Activated T-helper 9 cell treated with anti-CD3 and anti-CD28 coated beads, Interleukin-2, amount 50 U/mL, for 16 hours (primary cell): ENCODE data around the gene ALG1L2.
"Not testable (repeated sequence)": the region's sequence is repeated elsewhere in the genome, so short reads cannot be mapped to it uniquely, and the experiment has no call there.

ENCODE experiments used
- DNase-seq: peaks from one replicate; pipeline ENCODE4 v3.0.0-alpha.2; 2020; ENCODE audit warnings: low read depth

Gene ALG1L2, protein sequence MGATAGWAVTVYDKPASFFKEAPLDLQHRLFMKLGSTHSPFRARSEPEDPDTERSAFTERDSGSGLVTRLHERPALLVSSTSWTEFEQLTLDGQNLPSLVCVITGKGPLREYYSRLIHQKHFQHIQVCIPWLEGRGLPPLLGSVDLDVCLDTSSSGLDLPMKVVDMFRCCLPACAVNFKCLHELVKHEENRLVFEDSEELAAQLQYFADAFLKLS

DNA sequence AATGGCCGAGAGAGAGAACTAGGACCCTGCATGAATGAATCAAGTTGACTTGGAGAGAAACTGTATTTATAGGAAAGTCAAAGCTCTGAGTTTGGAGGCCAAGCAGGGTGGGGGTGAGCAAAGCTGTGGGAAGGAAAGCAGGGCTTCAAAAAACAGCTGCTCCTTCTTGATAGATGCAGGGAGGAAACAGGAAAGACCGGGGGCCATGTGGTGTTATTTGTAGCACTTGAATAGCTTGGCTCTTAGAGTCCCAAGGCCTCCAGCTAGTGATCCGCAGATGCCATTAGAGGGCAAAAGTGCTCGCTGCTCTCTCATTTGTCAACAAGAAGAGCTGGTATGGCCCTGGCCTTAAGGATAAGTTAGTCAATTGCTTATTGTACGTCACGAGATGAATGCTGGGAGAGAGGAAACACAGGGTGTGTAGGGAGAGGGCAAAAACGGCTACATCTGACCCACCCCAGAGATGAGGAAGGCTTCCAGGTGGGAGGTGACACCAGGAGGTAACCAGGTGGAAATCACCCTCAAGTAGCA lies at the start of gene ALG1L2:
Gene ALG1L2, plus strand, starts transcription at position 481 of the 531 bp plus-strand sequence. CDS start 186 bp downstream, outside the sequence.
- no peak for DNase-seq

DNA sequence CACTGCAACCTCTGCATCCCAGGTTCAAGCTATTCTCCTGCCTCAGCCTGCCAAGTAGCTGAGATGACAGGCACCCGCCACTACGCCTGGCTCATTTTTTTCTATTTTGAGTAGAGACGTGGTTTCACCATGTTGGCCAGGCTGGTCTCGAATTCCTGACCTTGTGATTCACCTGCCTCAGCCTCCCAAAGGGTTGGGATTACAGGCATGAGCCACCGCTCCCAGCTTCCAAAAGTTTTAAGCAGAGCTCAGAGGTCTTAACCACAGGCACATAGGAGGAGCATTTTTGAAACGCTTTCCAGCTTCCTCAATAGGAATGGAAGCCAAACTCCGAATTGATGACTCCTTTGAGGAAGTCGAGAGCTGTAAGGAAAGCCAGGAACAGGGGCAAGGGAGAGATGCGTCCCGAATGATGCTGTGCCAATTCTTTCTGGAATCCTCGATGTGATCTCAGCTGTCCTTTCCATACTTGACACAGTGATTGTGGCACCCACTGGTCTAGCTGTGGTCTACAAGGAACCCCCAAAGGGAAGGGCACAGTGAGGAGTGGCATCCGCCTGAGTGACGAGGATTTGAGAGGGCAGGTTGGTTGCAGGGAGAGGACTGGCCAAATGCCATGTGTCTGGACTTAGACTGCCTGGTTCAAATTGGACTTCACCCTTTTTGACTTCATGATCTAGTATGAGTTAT lies 44.4 kb upstream of the ALG1L2 start:
- DNase-seq: not testable (repeated sequence)

DNA sequence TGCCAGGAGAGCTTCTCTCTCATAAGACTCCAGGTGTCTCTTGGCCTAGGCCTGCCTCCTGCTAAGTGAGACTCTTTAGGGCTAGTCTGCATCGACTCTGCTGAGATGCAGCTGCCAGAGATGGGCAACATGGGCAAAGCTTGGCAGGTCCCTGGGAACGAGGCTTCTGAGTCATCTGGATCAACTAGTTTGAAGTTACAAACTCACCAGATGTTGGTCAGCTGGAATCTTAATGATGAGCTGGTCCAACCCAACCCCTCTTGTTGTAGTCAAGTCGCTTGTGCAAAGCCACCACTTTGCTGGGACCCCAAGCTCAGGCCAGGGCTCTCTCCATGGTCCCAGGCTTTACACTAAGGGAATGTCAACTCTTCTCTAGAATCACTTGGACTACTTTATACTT lies 38.9 kb upstream of the ALG1L2 start:
- DNase-seq: not testable (repeated sequence)

DNA sequence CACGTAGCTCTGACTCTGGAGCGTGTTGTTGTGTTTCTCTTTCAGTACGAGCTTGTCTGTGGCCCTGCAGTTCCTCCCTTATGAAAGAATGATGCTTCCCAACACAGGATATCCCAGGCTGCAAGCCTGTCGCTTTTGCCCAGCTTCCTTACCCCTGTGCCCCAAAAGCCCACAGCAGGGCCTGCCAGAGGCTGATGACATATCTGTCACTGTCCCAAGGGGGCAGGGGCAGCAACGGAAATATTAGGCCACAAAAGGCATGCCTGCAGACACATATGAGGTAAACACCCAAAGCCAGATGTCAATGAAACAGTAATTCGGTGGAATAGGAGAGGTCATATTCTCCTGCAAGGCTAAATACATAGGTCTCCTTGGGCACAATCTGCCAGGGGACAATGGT lies 38.0 kb upstream of the ALG1L2 start:
- not testable (repeated sequence) for DNase-seq

DNA sequence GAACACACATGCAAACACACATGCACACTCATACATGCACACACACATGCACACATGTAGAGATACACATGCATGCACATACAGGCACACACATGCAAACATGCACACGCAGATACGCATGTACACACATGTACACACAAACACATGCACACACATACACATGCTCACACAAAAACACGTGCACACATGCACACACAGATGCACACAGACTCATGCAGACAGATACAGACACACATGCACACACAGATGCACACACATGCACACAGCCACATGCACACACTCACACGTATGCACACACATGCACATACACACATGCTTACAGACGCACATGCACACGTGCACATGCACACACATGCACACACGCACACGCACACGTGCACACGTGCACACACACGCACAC lies 37.3 kb upstream of the ALG1L2 start:
- no peak for DNase-seq

DNA sequence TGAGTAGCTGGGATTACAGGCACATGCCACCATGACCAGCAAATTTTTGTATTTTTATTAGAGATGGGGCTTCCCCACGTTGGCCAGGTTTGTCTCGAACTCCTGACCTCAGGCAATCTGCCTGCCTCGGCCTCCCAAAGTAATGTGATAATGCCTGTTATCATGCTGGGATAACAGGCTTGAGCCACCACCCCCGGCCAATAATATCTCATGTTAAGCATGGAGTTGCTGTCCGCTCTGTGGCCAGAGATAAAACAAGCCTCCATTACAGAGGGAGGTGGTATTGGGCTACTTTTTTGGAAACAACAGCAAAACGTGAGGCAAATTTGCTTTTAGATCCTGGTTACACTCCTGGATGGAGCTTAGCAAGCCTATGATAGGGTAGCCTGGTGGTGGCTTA lies 32.9 kb upstream of the ALG1L2 start:
- DNase-seq: no peak

DNA sequence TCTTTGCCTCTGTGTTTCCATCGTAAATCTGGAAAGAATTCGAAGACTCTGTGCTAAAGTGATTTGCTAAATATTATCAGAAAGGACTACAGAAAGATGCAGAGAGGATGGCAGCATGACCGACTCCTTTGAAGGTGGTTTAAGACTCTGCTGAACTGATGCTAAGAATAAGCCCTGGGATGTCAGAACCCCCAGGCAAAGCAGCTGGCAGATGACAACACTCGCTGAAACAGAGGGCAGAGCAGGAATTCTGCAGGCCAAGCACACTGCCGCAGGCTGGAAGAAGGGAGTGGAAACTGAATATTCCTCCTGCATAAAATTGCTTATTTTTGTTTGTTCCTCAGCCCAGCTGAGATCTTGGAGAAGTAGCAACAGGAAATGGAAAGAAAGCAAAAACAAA lies 29.3 kb upstream of the ALG1L2 start:
- not testable (repeated sequence) for DNase-seq

DNA sequence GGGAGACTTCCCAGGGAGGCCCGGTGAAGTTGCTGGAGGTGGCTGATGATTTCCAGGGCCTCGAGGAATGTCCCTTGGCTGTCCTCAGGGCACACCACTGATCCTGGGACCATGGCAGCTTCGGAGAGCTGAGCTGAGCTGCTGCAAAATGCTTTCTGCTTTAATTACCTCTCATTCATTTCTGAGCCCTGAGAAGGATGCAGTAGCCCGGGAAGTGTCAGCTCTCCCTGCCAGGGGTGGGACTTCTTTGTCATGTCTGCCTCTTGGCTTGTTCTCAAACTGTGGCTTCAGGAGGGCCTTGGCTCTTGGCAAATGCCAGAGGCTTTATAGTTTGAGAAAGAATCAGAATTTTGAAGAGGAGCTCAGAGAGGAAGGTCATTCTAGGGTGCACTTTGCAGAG lies 28.7 kb upstream of the ALG1L2 start:
- DNase-seq: not testable (repeated sequence)

DNA sequence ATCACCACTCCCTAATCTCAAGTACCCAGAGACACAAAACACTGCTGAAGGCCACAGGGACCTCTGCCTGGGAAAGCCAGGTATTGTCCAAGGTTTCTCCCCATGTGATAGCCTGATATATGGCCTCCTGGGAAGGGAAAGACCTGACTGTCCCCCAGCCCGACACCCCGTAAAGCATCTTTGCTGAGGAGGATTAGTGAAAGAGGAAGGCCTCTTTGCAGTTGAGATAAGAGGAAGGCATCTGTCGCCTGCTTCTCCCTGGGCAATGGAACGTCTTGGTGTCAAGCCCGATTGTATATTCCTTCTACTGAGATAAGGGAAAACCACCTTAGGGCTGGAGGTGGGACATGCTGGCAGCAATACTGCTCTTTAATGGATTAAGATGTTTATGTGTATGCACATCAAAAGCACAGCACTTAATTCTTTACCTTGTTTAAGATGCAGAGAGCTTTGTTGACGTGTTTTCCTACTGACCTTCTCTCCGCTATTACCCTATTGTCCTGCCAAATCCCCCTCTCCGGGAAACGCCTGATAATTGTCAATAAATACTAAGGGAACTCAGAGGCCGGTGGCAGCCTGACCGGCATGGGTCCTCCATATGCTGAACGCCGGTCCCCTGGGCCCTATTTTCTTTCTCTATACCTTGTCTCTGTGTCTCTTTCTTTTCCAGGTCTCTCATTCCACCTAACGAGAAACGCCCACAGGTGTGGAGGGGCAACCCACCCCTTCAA lies 23.9 kb upstream of the ALG1L2 start:
- not testable (repeated sequence) for DNase-seq

DNA sequence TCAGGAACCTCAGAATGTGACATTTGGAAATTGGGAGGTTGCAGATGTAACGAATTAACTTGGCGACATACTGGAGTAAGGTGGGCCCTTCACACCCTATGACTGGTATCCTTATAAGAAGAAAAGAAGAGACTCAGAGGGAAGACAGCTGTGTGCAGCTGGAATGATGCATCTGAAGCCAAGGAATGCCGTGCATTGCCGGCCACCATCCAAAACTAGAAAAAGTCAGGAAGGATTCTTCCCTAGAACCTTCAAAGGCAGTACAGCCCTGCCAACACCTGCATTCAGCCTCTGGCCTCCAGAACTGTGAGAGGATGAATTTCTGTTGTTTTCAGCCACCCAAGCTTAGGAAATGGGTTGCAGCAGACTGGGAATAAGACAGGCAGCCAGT lies 23.4 kb upstream of the ALG1L2 start:
- DNase-seq: not testable (repeated sequence)

DNA sequence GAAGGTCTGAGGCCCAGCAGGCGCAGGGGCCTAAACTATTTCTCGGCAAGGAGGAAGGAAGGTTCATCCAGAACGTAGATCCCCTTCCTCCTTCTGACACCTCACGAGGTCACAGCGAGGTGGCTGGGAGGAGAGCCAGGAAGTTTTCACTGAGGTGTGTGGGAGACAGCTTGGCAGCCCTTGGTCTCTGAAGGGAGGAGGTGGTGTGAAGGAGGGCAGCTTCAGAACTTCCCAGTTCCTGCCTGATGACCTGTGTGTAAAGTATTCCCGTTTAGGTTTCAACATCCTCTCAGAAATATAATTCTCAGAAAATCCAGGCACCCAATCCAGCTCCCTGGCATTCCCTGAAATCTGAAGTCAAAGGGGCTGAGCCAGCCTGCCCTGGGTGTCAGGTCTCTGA lies 22.9 kb upstream of the ALG1L2 start:
- DNase-seq: not testable (repeated sequence)

DNA sequence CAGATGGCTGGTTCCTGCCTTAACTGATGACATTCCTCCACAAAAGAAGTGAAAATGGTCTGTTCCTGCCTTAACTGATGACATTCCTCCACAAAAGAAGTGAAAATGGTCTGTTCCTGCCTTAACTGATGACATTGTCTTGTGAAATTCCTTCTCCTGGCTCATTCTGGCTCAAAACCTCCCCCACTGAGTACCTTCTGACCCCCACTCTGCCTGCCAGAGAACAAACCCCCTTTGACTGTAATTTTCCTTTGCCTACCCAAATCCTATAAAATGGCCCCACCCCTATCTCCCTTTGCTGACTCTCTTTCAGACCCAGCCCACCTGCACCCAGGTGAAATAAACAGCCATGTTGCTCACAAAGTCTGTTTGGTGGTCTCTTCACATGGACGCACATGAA lies 22.5 kb upstream of the ALG1L2 start:
- DNase-seq: not testable (repeated sequence)

DNA sequence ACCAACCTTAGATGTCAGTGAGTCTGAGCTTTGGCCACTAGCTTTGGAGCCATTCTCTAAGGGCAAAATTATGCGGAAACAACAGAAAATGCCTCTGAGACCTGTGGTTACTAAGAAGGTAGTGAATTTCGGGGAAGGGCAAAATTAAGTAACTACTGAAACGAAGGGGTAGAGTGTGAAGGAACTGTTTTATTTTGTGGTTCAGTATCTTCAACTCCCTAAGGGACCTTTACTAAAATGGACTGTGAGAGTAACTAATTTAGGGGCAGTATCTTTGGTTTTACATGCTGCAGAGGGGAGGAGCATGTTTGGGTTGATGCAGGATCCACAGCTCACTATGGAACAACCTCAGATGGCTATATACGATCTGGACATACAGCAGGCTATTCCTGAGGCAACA lies 8.0 kb upstream of the ALG1L2 start:
- no peak for DNase-seq

DNA sequence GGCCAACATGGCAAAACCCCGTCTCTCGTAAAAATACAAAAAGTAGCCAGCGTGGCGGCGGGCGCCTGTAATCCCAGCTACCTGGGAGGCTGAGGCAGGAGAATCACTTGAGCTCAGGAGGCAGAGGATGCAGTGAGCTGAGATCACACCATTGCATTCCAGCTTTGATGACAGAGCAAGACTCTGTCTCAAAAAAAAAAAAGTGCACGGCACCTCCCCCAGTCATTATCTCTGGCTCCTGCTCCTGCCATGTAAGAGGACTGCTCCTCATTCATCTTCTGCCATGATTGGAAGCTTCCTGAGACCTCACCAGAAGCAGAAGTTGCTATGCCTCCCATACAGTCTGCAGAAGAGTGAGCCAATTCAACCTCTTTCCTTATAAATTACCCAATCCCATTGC lies 4.0 kb upstream of the ALG1L2 start:
- no peak for DNase-seq

DNA sequence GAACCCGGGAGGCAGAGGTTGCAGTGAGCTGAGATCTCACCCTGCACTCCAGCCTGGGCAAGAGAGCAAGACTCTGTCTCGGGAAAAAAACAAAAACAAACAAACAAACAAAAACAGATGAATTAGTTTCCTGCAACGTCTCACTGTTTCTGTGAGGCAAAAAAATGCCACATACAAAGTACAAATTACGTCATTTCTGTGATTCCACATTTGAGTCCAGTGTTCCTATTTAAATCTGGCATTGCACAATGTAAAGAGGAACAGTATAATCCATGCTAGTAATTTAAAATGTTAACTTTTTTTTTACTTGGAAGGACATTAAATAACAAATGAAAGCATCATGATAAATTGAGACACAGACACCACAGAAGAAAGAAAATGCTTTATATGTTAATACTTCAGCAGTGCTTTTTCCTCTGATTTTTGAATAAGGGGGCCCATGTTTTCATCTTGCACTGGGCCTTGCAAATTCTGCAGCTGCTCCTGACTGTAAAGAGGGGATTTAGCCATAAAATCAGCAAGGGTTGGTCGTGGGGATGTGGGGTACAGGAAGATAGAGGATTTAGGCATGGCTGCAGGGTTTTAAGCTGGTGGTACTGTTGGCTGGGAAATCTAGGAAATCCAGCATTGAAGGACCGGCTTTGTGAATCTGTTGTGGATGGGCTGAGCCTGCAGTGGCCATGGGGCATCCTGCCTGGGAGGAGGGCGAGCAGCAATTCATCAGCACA lies 1.9 kb downstream of the ALG1L2 start:
- not testable (repeated sequence) for DNase-seq

DNA sequence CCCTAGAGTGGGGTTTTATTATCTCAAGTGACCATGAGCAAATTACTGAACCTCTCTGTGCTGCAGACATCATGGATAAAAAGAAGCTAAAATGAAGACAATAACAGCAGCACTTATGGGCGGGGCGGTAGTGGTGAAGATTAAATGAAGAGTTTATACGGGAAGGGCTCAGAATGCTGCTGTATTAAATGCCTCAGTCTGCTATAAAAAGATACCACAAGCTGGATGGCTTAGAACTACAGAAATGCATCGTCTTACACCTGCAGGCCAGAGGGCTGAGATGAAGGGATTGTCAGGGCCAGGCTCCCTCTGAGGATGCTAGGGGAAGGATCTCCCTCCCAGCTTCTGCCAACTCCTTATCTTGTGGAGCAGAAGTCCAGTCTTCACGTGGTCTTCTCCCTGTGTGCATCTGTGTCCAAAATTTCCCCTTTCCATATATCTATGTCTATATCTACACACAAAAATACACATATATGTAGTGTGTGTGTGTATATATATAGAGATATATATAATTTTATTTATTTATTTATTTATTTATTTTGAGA lies 2.9 kb downstream of the ALG1L2 start:
- DNase-seq: no peak

DNA sequence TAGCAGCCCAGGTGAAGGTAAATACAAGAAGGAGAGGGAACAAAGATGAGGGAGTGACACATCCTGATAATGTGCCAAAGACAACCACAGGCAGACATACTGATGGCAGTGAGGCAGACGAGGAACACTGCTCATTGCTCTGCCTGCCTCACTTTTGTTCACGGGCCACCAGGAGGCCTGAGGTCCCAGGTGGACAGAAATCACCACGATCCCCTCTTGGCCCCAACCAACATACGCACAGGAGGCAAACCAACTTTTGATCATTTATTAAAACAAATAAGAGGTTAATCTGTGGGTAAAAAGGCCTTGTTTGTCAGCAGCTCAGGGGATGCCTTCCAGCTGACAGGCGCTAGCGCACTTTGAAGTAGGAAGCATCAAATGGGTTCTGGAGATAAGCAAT lies 4.2 kb downstream of the ALG1L2 start:
- DNase-seq: no peak

DNA sequence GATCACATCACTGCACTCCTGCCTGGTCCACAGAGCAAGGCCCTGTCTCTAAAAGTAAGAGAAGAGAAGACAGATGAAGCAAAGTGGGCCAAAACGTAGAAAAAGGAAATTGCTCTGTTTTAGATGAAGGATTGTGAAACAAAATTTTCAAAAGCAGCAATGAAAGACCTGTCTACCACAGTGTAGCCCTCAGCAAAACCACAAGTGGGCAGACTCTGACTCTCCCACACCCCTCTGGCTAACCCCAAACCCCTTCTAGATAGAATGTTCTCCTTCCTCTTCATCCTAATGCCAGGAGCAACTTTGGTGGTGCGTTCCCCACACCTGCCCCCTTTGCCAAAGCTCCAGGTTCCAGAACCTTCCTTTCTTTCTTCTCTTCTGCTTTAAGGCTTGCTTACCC lies 5.0 kb downstream of the ALG1L2 start:
- DNase-seq: not testable (repeated sequence)

DNA sequence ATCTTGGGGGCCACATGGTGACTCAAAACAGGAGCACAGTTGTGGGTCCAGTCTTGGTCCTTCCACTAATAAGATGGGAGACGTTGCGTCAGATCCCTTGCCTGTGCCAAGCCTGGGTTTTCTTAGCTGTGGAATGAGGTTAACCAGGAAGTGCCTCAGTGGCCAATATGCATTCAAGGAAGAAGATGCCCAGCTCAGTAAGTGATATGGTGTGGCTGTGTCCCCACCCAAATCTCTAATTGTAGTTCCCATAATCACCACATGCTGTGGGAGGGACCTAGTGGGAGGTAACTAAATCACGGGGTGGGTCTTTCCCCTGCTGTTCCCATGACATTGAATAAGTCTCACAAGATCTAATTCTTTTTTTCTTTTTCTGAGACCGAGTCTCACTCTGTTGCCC lies 6.4 kb downstream of the ALG1L2 start:
- no peak for DNase-seq

DNA sequence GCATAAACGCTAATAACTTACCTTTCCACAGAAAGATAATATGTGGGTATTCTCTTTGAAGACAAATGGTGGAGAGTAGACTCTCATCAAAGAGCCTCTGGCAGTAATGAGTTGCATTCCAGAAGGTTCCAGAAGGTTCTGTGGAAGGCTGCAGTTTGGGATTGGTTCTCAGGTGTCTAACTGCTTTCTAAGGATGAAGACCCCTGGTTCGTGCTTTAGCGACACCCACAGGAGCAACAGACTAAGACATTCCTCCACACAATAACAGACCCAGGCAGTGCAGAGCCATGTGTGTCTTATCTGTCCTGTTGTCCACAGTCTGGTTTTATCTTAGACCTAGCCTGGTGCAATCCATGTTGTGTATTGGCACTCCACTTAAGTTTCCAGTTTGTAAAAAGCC lies 9.1 kb downstream of the ALG1L2 start:
- DNase-seq: not testable (repeated sequence)

DNA sequence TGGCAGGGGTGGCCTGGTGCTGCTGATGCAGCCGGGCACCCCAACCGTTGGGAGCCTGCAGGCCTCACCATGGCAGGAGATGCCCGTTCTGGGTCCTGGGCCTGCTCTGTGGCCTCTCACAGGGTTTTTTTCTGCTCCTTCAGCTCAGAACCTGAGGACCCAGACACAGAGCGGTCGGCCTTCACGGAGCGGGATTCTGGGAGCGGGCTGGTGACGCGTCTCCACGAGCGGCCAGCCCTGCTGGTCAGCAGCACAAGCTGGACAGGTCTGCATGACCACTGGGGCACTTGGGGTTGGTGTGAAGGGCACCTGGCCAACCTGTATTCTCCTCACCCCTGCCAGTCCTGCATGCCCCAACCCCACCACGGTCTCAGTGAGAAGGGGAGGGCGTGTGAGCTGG lies 10.3 kb downstream of the ALG1L2 start:
- DNase-seq: no peak
